GM03348 (cell line): ENCODE results near the gene DIP2C.
"Not testable (repeated sequence)": the region's sequence is repeated elsewhere in the genome, so short reads cannot be mapped to it uniquely, and the experiment has no call there.

Experiments used
- DNase-seq: peaks from one replicate; pipeline ENCODE4 v3.0.0; 2012; ENCODE audit warnings: low spot score

DIP2C gene

DNA sequence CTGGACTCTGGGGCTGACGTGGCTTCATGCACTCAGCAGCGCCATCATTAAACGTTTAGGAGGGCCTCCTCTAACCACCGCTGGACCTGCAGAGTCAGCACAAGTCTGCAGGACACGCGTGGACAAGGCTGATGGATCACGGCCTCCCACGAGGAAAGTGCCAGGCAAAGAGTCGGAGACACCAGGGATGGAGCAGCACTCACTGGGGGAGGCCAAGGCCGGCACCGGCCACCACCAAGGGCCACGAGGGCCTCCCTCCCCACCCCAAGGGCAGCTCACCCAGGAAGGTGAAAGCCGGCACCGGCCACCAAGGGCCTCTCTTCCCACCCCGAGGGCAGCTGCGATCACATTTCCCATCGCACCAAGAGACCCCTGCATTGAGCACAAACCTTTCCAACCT is 91.5 kb downstream of the DIP2C start:
- DNase-seq: no peak

DNA sequence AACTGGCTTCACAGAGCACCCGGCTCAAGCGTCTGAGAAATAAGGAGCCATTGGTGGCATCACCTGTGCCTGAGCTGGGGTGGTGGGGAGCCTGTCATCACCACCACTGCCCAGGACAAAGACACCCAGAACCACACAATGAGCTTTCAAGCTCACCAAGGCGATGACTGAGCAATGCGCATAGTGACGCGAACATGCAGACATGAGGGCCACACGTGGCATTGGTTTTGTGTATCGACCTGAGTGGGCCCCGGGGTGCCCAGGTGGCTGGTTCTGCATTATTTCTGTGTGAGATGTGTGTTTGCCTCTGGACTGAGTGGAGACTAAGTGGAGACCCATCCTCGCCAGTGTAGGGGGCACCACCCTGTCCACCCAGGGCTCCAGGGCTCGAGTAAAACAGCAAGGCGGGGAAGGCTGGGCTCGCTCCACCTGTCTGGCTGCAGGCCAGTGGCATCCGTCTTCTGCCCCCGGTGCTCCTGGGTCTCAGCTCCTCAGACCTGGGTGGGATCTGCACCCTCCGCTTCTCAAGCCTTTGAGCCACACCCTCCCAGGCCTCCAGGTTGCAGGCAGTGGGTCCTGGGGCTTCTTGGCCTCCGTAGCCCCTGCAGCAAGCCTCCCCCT is 92.6 kb downstream of the DIP2C start:
- DNase-seq: no peak

DNA sequence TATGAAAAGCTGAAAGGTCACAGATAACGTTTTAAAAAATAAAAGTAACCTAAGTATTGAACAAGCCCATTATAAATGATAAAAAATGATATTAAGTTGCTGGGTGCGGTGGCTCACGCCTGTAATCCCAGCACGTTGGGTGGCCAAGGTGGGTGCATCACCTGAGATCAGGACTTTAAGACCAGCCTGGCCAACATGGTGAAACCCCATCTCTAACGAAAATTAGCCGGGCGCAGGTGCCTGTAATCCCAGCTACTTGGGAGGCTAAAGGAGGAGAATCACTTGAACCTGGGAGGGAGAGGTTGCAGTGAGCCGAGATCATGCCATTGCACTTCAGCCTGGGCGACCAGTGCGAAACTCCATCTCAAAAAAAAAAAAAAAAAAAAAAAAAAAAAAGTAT is 93.3 kb downstream of the DIP2C start:
- not testable (repeated sequence) for DNase-seq

DNA sequence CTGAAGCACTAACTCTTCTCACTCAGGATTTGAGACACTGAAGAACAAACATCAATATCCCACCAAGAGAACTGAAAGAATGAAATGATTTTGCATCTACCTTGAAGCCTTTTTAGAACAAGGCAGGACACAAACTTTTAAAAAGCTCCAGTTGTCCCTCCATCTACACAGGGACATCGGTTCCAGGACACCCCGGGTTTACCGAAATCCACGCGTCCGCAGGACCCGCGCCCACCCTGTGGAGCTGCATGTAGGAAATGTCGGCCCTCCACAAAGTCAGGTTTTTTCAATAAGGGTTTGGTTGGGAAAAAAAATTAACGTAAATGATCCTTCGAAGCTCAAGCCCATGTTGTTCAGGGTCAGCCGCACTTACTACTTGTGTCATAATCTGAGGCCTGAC is 94.0 kb downstream of the DIP2C start:
- no peak for DNase-seq

DNA sequence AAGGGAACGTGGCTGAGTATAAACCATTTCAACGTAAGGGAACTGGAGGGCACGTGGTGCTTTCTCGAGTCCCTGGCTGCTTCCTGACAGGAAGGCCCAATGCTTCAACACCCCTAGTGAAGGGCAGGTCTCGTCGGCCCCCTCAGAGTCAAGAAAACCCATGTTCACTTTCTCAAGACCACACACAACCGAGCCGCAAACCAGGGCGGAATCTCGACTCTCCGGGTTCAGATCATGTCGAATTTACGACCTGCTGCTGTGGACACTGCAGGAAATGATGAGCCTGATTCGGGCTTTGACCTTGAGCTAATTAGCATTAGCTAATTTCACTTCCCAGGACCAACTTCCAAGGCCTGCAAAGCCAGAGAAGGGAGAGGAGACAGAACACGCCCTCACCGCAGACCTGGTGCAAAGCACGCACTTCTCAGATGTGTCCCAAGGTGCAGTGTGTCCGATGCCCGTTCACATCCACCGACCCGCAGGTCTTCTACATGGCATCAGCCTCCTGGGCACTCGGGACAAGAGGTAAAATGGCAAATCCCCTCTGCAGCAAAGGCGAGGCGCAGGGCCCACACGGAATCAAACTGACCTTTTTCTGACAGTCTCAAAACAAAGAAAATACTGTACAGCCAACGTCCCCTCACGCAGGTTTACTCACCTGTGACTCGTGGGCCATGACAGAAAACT is 94.7 kb downstream of the DIP2C start:
- no peak for DNase-seq

DNA sequence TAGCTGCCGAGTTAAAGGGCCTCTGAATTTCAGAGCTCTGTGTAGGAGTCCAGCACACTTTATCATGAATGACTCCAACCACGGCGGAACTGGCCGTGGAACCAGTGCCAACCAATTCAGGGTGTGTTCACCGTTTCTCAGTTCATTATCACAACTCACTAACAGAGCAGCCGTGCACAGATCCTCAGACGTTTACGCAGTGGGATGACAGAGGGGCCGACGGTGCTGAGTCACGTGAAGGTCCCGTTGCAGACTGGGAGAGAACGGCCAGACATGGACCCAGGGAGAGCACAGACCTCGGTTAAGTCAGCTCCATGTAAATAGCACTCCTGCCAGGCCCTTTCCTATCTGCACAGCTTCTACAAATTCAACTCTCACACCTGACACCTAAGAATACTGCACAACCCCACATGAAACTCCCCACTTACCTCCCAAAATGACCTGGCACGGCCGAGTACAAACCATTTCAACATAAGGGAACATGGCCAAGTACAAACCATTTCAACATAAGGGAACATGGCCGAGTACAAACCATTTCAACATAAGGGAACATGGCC is 95.5 kb downstream of the DIP2C start:
- no peak for DNase-seq

DNA sequence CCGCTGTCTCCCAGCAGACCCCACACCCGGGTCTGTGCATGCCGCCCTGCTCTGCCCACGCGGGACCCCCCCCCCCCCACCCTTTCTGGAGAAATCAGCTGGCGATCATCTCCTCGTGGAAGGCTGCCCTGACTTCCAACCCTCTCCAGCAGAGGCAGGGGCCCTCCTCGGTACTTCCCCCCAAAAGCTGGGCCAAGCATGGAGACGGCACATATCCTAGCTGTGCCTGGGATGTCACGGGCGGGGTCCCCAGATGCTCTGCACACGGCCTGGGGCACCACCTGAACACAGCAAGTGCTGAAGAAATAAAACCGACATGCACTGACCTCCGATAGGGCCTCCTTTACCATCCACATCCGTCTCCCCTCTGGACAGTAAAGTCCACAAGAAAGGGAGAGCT is 96.0 kb downstream of the DIP2C start:
- no peak for DNase-seq

DNA sequence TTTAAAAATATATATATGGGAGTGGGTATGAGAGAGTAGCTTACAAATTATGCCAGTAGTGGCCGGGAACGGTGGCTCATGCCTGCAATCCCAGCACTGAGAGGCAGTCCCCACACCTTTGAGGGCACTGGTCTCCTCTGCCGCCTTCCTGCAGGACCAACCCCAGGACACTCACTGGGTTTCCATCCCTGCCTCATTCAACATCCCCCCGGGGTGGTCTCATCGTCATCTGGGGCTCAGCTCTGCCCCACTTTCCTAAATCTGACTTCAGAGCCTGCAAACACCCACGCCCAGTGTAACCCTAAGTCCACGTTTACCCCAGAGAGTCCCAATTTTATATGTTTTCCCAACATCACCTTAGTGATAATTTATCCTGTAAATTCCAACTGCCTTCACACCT is 96.5 kb downstream of the DIP2C start:
- DNase-seq: no peak

DNA sequence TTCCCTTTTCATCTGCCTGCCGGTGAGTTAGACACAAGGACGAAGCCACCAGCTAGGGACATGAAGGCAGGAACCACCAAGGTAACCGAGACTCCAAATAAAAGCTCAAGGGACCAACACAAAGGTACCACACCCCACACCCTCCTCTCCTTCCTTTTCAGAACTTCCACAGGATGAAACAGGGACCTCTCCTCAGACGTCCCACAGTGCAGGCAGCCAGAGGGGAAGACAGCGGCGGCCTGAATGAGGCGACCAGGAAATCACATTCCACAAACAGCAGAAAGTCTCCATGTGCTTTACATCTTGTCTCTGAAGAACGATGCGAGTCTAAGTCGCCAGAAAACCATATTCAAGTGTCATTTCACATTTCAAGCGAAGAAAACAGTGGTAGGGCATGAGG is 97.8 kb downstream of the DIP2C start:
- DNase-seq: no peak

DNA sequence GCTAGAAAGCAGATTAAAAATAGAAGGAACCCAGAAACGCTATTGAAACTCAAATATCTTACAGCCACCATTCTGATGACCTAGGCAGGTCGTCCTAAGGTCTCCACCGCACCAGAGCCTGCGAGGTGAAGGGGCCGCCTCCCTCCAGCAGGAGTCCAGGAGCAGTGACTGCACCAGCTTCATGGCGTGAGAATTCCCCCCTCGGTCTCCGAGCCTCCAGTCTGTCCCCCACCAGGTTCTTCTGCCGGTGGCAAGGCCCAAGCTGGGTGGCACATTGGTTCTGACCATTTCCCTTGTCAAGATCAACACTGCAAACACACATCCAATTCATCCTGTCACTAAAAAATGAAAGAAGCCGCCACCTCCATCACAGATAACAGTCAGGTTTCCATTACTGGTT is 98.7 kb downstream of the DIP2C start:
- DNase-seq: no peak

DNA sequence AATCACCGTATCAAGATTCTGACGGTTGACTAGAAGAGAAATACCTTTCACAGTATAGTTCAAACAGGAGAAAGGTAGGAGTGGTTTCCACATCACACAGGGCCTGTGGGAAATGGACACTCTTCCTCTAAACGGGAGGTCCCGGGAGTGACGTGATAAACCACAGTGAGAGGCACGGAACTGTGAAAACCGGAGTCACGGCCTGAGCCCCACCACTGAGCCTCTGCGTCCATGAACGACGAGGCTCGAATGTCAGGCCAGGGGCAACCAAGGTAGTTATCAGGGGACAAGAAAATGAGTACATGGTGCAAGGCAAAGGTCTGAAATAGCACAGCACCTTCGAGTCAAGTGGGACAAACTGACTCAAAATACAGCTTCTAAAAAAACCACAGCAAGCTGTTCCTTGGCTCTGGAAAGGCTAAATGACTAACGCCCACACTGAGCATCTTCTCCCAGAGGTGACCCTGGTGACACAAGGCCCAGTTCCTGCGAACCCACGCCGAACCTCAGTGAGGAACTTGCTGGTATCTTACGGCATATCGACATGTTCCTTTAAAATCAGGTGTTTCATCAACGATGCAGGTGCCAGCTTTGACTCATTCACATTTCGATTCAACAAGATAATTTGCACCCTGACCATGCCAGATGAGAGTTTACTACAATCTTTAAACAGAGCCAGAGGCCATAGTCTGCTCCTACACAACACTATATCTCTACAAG is 99.3 kb downstream of the DIP2C start:
- no peak for DNase-seq

DNA sequence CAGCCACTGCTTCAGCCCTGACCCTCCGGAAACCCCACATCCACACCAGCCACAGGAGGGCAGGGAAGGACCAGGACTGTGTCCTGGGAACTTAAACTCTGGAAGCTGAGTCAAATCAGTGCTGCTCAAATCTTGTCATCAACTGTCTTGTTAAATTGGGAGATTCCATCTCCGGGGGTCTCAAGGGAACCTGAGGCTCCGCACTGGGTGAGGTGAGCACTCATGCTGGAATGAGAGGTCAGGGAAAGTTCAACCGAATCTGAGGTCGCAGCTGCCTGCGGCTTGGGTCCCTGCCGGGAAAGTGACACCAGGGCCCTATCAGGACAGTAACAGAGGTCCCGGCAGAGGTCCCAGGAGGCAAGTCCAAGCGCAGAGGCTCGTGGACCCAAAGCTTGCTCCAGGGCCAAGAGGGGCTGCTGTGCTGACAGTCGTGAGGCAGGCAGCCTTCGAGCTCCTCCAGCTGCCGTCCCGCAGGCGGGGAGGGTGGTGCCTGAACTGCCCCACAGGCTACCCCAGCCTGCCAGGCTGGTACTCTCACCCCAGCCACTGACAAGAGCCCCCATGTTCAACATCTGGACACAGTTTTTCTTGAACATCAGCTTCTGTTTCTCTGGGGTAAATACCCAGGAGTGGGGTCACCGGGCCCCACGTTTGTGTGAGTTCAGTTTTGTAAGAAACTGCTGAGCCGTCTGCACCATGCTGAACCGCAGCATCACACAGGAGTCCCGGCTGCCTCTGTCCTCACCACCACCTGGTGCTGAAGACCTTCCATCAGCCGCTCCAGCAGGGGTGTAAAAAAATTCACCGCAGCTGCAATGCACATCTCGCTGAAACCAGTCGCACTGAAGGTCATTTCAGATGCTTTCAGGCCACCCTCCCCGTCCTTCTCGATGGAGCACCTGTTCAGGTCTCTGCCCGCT is 101.0 kb downstream of the DIP2C start:
- no peak for DNase-seq

DNA sequence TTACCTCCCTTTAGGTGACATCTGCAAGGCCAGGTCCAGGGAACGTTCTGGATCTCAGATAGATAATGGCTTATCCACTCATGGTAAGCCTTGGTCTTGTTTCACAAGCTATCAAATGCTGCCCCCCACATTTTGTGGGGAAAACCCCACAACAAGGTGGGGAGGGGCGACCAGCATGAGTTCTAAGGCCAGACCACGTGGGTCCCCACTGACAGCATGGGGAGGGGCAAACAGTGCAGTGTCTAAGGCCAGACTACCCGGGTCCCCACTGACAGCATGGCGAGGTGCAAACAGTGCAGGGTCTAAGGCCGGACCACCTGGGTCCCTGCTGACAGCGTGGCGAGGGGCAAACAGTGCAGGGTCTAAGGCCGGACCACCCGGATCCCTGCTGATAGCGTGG is 102.8 kb downstream of the DIP2C start:
- no peak for DNase-seq

DNA sequence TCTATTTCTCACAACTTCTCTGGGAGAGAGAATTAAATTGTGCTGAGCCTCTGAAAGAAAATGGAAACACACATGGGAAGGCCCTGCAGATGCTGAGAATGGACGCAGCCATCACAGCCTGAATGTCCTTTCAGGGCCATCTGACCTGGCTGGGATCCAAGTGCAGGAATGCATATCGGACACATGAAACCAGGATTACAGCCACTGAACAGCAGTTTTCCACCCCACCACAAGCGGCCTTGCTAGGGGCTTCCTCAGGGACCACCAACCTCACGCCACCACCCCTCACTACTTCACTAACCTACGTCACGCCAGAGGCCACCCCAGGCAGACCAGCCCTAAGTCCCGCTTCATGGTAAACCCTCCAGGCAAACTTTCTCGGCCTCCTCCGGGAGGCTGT is 103.3 kb downstream of the DIP2C start:
- no peak for DNase-seq

DNA sequence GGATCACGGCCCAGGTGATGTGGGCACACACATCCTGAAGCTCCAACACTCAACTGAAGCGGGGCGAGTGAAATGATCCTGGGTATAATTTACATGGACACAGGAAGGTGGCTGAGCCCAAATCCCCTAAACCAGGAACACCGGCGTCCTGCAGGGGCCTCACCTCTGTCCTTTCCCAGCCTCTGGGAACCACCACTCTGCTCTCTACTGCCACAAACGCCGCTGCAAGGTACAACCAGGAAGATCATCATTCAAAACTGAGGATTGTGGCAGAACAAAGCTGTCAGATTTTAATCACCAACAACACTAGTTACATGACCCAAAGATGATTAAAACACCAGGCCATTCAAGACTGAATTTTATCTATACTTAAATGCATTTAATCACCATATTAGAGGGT is 104.0 kb downstream of the DIP2C start:
- no peak for DNase-seq

DNA sequence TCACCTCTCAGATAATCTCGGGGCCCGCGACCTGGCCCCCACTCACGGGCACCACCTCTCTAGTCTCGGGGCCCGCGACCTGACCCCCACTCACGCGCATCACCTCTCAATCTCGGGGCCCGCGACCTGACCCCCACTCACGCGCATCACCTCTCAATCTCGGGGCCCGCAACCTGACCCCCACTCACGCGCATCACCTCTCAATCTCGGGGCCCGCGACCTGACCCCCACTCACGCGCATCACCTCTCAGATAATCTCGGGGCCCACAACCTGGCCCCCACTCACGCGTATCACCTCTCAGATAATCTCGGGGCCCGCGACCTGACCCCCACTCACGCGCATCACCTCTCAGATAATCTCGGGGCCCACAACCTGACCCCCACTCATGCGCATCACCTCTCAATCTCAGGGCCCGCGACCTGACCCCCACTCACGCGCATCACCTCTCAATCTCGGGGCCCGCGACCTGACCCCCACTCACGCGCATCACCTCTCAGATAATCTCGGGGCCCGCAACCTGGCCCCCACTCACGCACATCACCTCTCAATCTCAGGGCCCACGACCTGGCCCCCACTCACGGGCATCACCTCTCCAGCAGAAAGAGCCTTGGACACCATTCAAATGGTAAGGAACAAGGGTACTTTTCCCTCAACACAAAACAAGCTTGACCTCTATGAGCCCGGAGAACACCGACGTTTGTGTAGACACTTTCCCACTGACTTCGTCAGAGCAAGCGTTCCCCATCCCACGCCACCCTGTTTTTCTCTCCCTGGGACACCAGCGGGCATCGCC is 104.8 kb downstream of the DIP2C start:
- not testable (repeated sequence) for DNase-seq

DNA sequence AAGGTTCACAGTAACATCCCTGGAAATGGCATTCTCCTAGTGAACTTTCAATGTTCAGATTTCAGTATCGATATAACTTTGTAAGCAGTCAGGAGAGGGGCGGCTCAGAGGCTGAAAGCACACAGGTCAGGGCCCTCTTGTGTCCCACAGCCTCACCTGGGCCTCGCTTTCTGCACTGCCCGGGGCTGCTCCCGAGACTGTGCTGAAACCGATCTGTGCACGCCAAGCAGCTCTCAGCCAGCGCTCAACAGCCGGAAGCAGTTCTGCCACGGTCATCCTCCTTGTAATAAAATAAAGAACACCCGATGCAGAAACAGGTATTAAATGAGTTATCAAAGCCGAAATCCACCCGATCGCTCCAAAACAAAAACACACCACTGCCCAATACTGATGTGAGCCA is 106.0 kb downstream of the DIP2C start:
- DNase-seq: no peak

DNA sequence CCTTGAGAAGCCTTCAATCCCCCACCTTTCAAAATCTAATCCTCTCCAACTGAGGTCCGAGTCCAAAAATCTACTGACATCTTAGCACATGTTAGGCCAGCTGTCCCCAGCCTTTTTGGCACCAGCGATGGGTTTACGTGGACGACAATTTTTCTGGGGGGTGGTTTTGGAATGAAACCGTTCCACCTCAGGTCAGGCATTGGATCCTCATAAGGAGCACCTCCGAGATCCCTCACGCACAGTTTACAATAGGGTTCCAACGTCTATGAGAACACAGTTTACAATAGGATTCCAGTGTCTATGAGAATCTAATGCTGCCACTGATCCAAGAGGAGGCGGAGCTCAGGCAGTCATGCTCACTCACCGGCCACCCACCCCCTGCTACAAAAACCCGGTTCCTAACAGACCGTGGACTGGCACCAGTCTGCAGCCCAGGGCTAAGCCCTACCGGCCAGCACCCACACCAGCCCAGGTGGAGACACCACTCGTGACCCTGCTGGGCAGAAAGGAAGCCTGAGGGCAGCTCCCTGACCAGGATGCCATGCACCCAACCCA is 107.6 kb downstream of the DIP2C start:
- DNase-seq: no peak

DNA sequence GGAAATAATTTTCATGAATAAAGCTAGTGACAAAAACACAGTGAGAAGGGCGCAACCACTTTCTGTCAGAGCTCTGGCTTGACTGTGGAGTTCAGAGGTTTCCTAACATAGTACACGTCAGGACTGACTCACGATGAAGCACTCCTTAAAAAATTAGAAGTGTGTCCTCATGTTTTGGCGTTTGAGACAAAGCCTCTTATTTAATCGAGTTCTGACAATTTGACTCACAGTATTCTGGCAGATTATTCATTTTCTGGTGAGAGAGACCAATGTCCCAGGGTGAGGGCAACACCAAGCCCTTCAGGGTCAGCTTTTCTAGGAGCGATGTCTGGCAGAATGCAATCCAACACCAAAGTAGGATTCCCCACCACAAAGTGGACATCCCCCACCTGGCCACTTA is 108.7 kb downstream of the DIP2C start:
- DNase-seq: peak; percentile 84

DNA sequence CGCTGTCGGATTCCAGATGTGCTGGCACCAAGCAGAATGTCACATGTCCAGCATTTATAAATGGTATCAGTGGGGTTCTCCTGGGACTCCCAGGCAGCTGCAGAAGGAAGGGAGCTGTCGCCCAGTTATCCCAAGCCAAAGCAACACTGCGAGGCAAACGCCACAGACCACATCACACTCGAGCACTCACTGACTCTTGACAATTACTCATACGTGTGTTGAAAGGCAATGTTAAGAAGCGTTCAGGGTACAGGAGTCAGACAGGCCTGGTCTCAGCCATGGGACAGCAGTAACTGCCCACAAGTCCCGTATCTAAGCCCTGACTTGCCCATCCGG is 113.4 kb downstream of the DIP2C start:
- peak; percentile 66 for DNase-seq
